Measurements from ENCODE around the gene SDHD.

The SDHD gene

GRCh38 chr11:112100462-112100861 lies 13.8 kb downstream of the SDHD start:
- no peak for DNase-seq (ENCODE audit: low read depth in 3 of 3, low spot score in 1 of 3)

- no peak for DNase-seq (ENCODE audit: low read depth in 3 of 3, low spot score in 1 of 3)
These were observed 16.8 kb downstream of the SDHD start for GRCh38 chr11:112103446-112103845.

- no peak for DNase-seq (ENCODE audit: low read depth in 3 of 3, low spot score in 1 of 3)
These were observed 19.4 kb downstream of the SDHD start for GRCh38 chr11:112106070-112106469.

GRCh38 chr11:112113539-112114457 lies 27.1 kb downstream of the SDHD start:
- DNase-seq (ENCODE audit: low read depth in 3 of 3, low spot score in 1 of 3) = no peak

- no peak for DNase-seq (ENCODE audit: low read depth in 3 of 3, low spot score in 1 of 3)
These were observed 27.8 kb downstream of the SDHD start for GRCh38 chr11:112114460-112114859.

GRCh38 chr11:112115386-112115785 lies 28.7 kb downstream of the SDHD start:
- no peak for DNase-seq (ENCODE audit: low read depth in 3 of 3, low spot score in 1 of 3)

GRCh38 chr11:112118176-112118575 lies 31.5 kb downstream of the SDHD start:
- no peak for DNase-seq (ENCODE audit: low read depth in 3 of 3, low spot score in 1 of 3)

- DNase-seq (ENCODE audit: low read depth in 3 of 3, low spot score in 1 of 3) = no peak
These were observed 35.4 kb downstream of the SDHD start for GRCh38 chr11:112121981-112122615.

GRCh38 chr11:112123129-112123528 lies 36.5 kb downstream of the SDHD start:
- DNase-seq (ENCODE audit: low read depth in 3 of 3, low spot score in 1 of 3) = no peak

GRCh38 chr11:112127056-112127455 lies 40.4 kb downstream of the SDHD start:
- DNase-seq (ENCODE audit: low read depth in 3 of 3, low spot score in 1 of 3) = no peak

- no peak for DNase-seq (ENCODE audit: low read depth in 3 of 3, low spot score in 1 of 3)
These were observed 41.9 kb downstream of the SDHD start for GRCh38 chr11:112128483-112129121.

- no peak for DNase-seq (ENCODE audit: low read depth in 3 of 3, low spot score in 1 of 3)
These were observed 43.0 kb downstream of the SDHD start for GRCh38 chr11:112129656-112130055.

- DNase-seq (ENCODE audit: low read depth in 3 of 3, low spot score in 1 of 3) = no peak
These were observed 46.1 kb downstream of the SDHD start for GRCh38 chr11:112132737-112133136.

GRCh38 chr11:112134473-112134872 lies 47.8 kb downstream of the SDHD start:
- no peak for DNase-seq (ENCODE audit: low read depth in 3 of 3, low spot score in 1 of 3)

- DNase-seq (ENCODE audit: low read depth in 3 of 3, low spot score in 1 of 3) = no peak
These were observed 56.9 kb downstream of the SDHD start for GRCh38 chr11:112143597-112143996.

Data from stimulated activated CD4-positive, alpha-beta T cell treated with anti-CD3 and anti-CD28 coated beads, TNF-alpha, amount 100 ng/mL, for 1 hour (primary cell).